ENCODE measurements around the gene DRD1.
"Not testable (repeated sequence)": the region's sequence is repeated elsewhere in the genome, so short reads cannot be mapped to it uniquely, and the experiment has no call there.

Gene DRD1

GRCh38 chr5:175422058-175422457, 21.9 kb downstream of the DRD1 start:
- no peak for DNase-seq

DNA sequence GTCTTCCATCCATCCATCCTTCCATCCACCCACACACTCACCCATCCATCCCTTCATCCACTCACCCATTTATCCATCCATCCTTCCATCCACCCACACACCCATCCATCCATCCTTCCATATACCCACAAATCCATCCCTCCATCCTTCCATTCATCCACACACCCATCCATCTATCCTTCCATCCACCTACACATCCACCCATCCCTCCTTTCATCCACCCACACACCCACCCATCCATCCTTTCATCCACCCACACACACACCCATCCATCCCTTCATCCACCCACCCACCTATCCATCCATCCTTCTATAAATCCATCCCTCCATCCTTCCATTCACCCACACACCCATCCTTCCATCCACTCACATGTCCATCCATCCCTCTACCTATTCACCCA, 23.6 kb downstream of the DRD1 start:
- no peak for DNase-seq

DNA sequence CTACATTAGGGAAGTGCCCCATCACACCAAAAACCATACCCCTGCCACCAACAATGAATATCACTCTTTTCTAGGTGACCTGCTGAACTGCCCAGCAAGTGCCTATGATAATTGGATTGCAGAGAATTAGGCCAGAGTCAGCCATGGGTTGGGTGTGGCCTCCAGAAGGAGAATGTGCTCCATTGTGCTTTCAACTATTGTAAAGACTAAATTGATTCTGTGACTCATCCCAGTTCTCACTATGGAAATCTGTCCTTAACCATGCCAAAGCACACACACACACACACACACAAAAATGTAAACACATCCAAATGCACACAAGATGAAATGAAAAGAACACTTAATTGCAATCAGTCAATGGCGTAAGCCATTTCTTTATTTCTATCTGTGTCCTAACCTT, 25.7 kb downstream of the DRD1 start:
- no peak for DNase-seq

- DNase-seq = no peak
Observed at GRCh38 chr5:175417384-175417783, 26.6 kb downstream of the DRD1 start.

DNA sequence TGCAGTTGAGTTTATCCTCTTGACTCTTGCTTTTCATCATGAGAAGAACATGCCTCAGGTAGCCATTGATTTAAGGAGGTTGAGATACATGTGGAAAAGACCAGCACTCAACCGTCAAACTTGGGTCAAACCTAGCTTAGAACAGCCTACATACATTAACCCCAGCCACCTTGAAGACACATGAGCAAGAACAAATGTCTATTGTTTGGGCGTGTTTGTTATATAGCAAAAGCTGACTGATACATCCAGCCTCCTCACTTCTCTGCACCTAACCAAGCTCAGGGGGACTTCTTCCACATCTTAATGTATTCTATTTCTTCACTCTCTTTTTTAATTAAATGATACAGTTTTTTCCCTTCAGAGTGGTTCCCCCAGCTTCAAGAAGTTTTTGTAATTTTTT, 28.7 kb downstream of the DRD1 start:
- no peak for DNase-seq

DNA sequence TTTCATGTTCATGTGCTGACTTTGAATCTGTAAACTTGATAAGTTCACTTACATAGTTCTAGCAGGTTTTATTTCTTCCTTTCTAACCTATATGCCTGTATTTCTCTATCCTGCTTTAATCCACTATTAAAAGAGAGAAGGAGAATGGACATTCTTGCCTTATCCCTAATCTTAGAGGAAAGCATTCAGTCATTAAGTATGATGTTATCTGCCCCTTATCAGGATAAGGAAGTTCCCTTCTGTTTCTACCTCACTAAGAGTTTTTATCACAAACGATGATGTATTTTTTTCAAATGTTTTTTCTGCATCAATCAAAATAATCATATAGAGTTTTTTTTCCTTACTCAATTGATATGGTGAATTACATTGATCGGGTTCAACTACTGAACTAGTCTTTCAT, 33.1 kb downstream of the DRD1 start:
- no peak for DNase-seq

DNA sequence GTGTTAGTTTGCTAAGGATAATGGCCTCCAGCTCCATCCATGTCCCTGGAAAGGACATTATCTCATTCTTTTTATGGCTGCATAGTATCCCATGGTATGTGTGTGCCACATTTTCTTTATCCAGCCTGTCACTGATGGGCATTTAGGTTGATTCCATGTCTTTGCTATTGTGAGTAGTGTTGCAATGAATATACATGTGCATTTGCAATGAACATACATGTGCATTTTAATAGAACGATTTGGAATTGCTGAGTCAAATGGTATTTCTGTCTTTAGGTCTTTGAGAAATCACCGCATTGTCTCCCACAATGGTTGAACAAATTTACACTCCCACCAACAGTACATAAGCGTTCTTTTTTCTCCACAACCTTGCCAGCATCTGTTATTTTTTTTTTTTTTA, 37.7 kb downstream of the DRD1 start:
- DNase-seq = no peak

DNA sequence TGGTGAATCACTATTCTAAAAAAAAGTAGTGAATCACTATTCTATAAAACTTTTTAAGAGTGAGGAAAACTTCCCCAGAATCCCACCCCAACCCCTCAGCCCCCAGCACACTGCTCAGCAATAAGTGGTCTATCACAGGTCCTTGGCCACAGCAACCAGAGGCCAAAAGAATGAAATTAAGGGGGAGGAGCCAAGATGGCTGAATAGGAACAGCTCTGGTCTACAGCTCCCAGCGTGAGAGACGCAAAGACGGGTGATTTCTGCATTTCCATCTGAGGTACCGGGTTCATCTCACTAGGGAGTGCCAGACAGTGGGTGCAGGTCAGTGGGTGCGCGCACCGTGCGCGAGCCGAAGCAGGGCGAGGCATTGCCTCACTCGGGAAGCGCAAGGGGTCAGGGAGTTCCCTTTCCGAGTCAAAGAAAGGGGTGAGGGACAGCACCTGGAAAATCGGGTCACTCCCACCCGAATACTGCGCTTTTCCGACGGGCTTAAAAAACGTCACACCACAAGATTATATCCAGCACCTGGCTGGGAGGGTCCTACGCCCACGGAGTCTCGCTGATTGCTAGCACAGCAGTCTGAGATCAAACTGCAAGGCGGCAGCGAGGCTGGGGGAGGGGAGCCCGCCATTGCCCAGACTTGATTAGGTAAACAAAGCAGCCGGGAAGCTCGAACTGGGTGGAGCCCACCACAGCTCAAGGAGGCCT, 46.2 kb downstream of the DRD1 start:
- DNase-seq = not testable (repeated sequence)

DNA sequence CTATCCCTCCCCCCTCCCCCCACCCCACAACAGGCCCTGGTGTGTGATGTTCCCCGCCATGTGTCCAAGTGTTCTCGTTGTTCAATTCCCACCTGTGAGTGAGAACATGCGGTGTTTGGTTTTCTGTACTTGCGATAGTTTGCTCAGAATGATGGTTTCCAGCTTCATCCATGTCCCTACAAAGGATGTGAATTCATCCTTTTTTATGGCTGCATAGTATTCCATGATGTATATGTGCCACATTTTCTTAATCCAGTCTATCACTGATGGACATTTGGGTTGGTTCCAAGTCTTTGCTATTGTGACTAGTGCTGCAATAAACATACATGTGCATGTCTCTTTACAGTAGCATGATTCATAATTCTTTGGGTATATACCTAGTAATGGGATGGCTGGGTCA, 48.6 kb downstream of the DRD1 start:
- DNase-seq = not testable (repeated sequence)

- DNase-seq = no peak
Observed at GRCh38 chr5:175394601-175395000, 49.4 kb downstream of the DRD1 start.

GRCh38 chr5:175393897-175394296, 50.1 kb downstream of the DRD1 start:
- DNase-seq = no peak

DNA sequence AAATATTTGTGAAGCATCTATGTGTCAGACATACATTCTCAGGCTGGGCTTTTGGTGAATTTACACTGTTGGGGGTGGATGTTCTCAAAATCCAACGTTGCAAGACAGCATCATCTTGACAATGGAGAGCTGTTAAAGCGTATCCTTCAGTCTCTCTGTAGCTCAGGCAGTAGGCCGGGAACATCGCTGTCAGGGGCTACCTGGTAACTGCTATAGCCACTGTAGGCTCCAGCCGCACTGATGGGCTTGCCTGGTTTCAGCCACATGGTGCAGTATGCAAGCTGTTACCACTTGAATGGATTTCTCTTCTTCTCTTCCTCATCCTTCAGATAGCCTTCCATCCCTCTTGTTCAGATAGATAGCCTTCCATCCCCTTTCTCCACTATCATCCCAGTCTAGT, 51.7 kb downstream of the DRD1 start:
- no peak for DNase-seq

DNA sequence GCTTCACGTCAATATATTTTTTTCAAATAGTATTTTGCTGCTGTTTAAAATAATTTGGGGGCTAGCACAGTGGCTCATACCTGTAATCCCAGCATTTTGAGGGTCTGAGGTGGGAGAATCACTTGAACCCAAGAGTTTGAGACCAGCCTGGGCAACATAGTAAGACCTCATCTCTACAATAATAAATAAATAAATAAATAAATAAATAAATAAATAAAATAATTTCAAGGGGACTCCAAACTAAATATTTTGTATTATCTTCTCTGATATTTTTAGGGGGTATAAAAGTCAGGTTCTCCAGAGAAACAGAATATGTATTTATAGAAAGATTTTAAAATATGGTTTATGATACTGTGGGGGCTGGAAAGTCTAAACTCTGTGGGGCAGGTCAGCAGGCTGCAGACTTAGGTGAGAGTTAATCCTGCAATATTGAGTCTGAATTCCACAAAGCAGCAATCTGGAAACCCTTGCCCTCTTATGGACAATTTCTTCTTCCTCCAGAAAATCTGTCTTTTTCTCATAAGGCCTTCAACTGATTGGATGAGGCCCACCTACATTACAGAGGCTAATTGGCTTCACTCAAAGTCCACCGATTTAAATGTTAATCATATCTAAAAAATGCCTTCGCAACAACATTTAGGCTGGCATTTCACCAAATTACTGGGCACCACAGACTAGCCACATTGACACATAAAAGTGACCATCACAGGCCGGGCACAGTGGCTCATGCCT, 53.5 kb downstream of the DRD1 start:
- DNase-seq = no peak
